A549 (cell line): ENCODE results near the gene NKG7.

ENCODE experiments used
- EP300 ChIP-seq, 2 experiments: fragments of >200 bp; sonication (Bioruptor Twin); formaldehyde crosslinking; IDR thresholded peaks; 2 replicates in 1 of 2; 3 replicates in 1 of 2; pipeline ENCODE4 v1.6.1; 2016 to 2017
- POLR2A ChIP-seq: IDR thresholded peaks from 2 replicates; pipeline ENCODE4 v1.6.1; 2012; ENCODE audit warnings: mild to moderate bottlenecking, low read length

GRCh38 chr19:51354742-51355148, 17.7 kb downstream of the NKG7 start:
- TF ChIP-seq POLR2A (no peak), EP300 (IDR thresholded peaks at IDR 0.05) (no peak)
